LNCaP clone FGC (cell line): Measurements from ENCODE around the gene PRDX3.
"Not testable (repeated sequence)": the region's sequence is repeated elsewhere in the genome, so short reads cannot be mapped to it uniquely, and the experiment has no call there.

ENCODE experiments used
- DNase-seq: peaks from one replicate; pipeline ENCODE4 v3.0.0-alpha.2; 2011; ENCODE audit warnings: low read depth
- H3K4me3 ChIP-seq: 2 replicates; pipeline ENCODE4 v1.5.1; 2011; ENCODE audit warnings: mild to moderate bottlenecking, low read depth, low read length, control low read depth
- TF ChIP-seq, protein P1 (sequence below): IDR thresholded peaks from 2 replicates; pipeline ENCODE4 v1.5.1; 2012; ENCODE audit warnings: mild to moderate bottlenecking; ENCODE audit not compliant: control insufficient read depth, insufficient read depth; ENCODE audit errors: extremely low read depth

PRDX3 gene

DNA sequence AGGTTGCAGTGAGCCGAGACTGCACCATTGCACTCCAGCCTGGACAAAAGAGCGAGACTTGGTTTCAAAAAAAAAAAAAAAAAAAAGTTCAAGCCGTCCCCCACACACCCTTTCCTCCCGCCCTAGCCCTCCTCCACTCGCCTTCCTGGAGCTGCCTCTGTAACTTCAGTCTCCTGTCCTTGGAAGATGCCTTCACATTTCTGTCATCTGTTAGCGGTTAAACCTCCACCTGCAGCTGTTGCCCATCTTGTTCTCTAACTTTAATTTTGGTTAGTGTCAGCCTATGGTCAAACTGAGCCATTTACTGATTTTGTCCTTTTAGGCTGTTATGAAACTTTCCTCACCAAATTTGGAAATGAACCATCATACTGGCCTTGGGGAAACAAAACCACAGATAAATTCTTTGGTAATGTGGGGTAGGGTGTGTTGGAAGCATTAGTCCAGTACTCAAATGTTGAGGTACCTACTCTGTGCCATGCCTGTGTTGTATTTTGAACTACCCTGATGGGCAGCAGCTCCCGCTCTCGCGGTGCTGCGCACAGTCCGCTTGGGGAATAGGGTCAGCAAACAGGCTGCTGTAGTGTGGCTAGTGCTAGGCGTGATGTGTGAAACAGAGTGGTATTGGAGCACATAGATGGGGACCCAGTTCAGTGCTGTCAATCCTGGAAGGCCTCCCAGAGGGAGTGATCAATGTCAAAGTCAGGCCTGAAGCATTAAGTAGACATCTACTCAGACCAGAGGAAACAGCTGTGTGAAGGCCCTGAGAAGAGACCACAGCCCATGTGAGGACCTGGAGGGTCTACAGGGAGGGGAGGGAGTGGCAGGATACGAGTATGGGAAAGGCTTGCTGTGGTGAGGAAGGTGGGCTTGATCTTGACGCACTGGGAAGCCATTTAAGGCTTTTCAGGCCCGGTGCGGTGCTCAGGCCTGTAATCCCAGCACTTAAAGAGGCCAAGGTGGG, 40.0 kb downstream of the PRDX3 start:
- TF ChIP-seq, protein P1, sequence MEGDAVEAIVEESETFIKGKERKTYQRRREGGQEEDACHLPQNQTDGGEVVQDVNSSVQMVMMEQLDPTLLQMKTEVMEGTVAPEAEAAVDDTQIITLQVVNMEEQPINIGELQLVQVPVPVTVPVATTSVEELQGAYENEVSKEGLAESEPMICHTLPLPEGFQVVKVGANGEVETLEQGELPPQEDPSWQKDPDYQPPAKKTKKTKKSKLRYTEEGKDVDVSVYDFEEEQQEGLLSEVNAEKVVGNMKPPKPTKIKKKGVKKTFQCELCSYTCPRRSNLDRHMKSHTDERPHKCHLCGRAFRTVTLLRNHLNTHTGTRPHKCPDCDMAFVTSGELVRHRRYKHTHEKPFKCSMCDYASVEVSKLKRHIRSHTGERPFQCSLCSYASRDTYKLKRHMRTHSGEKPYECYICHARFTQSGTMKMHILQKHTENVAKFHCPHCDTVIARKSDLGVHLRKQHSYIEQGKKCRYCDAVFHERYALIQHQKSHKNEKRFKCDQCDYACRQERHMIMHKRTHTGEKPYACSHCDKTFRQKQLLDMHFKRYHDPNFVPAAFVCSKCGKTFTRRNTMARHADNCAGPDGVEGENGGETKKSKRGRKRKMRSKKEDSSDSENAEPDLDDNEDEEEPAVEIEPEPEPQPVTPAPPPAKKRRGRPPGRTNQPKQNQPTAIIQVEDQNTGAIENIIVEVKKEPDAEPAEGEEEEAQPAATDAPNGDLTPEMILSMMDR, result no peak
- no peak for DNase-seq
- H3K4me3 ChIP-seq, result no peak overlapping the region

DNA sequence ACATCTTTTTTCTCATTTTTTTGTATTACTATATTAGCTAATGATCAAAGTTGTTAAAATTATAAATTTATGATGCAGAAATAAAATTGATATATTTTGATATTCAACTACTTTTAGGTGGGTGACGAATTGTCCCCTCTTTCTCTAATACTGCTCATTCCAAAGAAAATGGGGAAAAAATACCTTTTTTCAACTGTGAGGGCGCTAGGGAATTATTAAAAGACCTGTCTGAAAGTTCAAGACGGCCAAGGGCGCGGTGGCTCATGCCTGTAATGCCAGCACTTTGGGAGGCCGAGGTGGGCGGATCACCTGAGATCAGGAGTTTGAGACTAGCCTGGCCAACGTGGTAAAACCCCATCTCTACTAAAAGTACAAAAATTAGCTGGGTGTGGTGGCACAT, 40.7 kb downstream of the PRDX3 start:
- not testable (repeated sequence) for H3K4me3 ChIP-seq, DNase-seq

DNA sequence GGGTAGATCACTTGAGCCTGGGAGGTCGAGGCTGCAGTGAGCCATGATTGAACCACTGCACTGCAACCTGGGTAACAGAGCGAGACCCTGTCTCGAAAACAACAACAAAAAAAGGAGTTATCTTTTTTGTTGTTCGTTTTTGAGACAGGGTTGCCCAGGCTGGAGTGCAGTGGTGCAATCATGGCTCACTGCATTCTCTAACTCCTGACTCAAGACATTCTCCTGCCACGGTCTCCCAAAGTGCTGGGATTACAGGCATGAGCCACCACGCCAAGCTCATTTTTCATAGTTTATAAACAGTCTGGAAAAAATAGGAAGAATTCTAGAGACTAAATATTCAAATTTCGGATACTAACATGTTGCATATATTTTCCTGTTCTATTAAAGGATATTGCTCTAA, 42.5 kb downstream of the PRDX3 start:
- TF ChIP-seq, protein P1, result no peak
- H3K4me3 ChIP-seq, result no peak overlapping the region
- DNase-seq, result no peak

DNA sequence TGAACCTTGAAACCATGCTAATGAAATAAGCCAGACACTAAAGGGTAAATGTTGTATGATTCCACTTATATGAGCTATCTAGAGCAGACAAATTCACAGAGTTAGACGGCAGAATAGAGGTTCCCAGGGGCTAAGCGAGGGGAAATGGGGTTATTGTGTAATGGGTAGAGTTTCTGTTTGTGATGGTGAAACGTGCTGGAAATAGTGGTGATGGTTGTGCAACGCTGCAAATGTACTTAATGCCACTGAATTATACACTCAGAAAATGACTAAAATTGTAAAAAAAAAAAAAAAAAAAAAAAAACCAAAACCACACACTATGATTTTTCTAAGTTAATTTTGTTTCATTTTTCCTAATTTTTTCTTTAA, 43.1 kb downstream of the PRDX3 start:
- no peak for DNase-seq
- TF ChIP-seq, protein P1, result no peak
- no peak overlapping the region for H3K4me3 ChIP-seq

DNA sequence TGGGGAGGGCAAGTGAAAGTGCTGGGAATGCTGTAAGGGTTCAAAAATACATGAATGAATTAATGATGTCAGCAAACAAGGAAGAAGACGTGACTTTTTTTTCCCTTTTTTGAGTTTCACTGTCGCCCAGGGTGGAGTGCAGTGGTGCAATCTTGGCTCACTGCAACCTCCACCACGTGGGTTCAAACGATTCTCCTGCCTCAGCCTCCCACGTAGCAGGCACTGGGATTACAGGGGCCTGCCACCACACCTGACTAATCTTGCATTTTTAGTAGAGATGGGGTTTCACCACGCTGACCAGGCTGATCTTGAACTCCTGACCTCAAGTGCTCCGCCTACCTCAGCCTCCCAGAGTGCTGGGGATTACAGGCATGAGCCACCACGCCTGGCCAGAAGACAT, 44.7 kb downstream of the PRDX3 start:
- TF ChIP-seq, protein P1, result no peak
- no peak for DNase-seq
- no peak overlapping the region for H3K4me3 ChIP-seq

DNA sequence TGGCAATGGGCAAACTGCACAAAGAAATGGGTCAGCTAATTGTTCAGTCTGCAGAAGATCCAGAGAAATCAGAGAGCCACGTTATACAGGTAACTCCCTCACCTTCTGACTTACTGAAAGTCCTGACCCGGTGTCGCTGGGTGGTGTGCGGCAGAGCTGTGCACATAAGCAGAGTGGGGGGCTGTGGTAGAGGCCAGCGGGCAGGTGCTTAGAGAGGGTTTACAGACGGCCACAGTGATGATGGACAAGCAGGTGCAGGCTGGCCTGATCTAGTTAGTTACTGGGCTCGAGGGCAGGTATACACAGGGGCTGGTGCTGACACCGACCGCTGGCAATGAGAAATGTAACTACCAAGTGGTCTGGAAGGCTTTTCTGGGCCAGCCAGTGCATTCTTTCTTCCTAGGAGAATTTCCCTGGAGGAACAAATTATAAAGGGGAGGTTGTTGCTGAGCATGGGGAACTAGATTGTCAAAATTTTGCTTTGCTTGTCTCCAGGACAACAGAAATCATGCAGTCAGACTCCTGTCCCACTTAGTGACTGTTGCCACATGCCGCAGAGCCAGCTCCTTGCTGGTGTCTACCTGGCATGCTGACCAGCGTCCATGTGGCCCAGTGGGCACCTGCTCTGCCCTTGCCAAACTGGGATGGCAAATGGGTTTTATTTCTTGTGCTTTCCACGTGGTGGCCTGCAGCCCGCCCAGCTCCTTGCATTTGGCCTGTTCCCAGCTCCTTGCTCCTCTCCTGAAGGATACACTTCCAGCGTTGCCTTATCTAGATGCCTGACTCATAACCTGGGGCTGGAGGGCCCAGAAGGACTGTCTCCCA, 45.9 kb downstream of the PRDX3 start:
- TF ChIP-seq, protein P1, result no peak
- no peak for DNase-seq
- H3K4me3 ChIP-seq, result no peak overlapping the region

DNA sequence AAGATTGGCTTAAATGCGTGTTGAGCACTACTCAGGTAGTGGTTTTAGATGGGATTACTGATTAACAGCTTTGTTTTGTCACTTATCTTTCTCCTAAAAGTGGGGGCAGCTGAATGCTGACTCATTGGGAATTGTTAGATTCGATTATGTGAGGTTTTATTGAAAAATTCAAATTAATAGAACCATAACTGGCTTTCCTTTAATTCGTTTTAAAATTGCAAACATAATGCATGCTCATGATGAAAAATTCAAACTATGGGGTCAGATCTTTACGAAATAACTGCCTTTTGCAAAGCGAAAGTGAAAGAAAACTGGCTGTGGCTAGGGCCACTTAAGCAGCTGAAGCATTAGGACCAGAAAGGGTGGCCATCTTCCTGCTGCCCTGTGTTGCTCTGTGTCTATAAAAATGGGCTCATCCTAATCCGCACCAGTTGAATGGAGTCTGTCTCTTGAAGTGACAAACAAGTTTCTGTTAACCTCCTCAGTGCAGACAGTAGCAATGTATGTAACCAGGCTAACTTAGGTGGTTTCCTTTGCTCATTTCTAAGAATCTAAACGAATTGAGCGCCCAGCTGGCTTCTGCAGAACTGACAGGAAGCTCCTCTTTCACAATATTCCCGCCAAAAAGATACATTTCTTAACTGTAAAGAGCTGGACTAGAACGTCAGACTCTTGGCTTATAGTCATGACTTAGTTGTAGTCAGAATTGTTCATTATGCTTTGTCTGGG, 46.9 kb downstream of the PRDX3 start:
- no peak overlapping the region for H3K4me3 ChIP-seq
- no peak for DNase-seq
- TF ChIP-seq, protein P1, result no peak
